CD4-positive, CD25-positive, alpha-beta regulatory T cell (primary cell): Measurements from ENCODE around the gene DOP1B. TPM values are rescaled to one million over a fixed set of nuclear protein-coding genes. Genes with fewer than 3 reads are reported as not detected.
"Not testable (repeated sequence)": the region's sequence is repeated elsewhere in the genome, so short reads cannot be mapped to it uniquely, and the experiment has no call there.

Experiments used
- ATAC-seq, 2 donors: fragments of 150-1000 bp; cut with Tn5 transposase; one replicate each; pipeline ENCODE4 v1.10.0; 2021; ENCODE audit warnings: low read depth in 2 of 2, moderate number of reproducible peaks in 2 of 2, moderate library complexity in 1 of 2
- DNase-seq, 3 donors: peaks; one replicate each; pipeline versions ENCODE4 v3.0.0 to v3.0.0-alpha.2; 2012 to 2022; ENCODE audit warnings: mixed read lengths in 1 of 3
- H3K27ac ChIP-seq: one replicate; pipeline ENCODE4 v1.7.0; 2013; ENCODE audit warnings: mild to moderate bottlenecking, low read length; ENCODE audit not compliant: insufficient read depth, poor library complexity, severe bottlenecking
- H3K27me3 ChIP-seq: one replicate; pipeline ENCODE4 v1.7.0; 2013; ENCODE audit warnings: low read length; ENCODE audit not compliant: control insufficient read depth, insufficient read depth
- H3K36me3 ChIP-seq: one replicate; pipeline ENCODE4 v1.7.0; 2013; ENCODE audit warnings: mild to moderate bottlenecking, low read length, moderate library complexity; ENCODE audit not compliant: control insufficient read depth, insufficient read depth
- H3K4me1 ChIP-seq: 2 replicates; pipeline ENCODE4 v1.7.0; 2013; ENCODE audit warnings: mild to moderate bottlenecking, low read length; ENCODE audit not compliant: insufficient read depth, control insufficient read depth, poor library complexity, severe bottlenecking
- H3K4me3 ChIP-seq: one replicate; pipeline ENCODE4 v1.7.0; 2013; ENCODE audit warnings: low read depth, mild to moderate bottlenecking, low read length, moderate library complexity
- H3K9me3 ChIP-seq, 2 experiments: 1 replicate in 1 of 2; 2 replicates in 1 of 2; pipeline ENCODE4 v1.7.0; 2013; ENCODE audit warnings: low read length in 2 of 2, mild to moderate bottlenecking in 1 of 2, moderate library complexity in 1 of 2; ENCODE audit not compliant: control insufficient read depth in 2 of 2
- H3K27ac Mint-ChIP-seq, 3 donors: one replicate each; pipeline ENCODE4 v1.8.0; 2020 to 2022; ENCODE audit warnings: mild to moderate bottlenecking in 3 of 3, mixed read lengths in 3 of 3, moderate library complexity in 2 of 3
- H3K27me3 Mint-ChIP-seq: one replicate; pipeline ENCODE4 v1.8.0; 2022; ENCODE audit warnings: mild to moderate bottlenecking, mixed read lengths
- H3K36me3 Mint-ChIP-seq: one replicate; pipeline ENCODE4 v1.8.0; 2020; ENCODE audit warnings: mixed read lengths
- H3K4me1 Mint-ChIP-seq, 4 donors: one replicate each; pipeline ENCODE4 v1.8.0; 2020 to 2022; ENCODE audit warnings: mixed read lengths in 4 of 4, mild to moderate bottlenecking in 1 of 4
- H3K4me3 Mint-ChIP-seq, 4 donors: one replicate each; pipeline ENCODE4 v1.8.0; 2020 to 2022; ENCODE audit warnings: mild to moderate bottlenecking in 4 of 4, mixed read lengths in 4 of 4, moderate library complexity in 3 of 4
- H3K9me3 Mint-ChIP-seq, 7 donors: one replicate each; pipeline ENCODE4 v1.8.0; 2020 to 2022; ENCODE audit warnings: mixed read lengths in 7 of 7, mild to moderate bottlenecking in 3 of 7, moderate library complexity in 2 of 7
- polyA plus RNA-seq, 4 donors: library from polyadenylated mRNA; unstranded; fragments of 300-500 nt; fragmentation: Illumina TruSeq; gene quantifications; one replicate each; pipeline ENCODE4 v1.2.3, GENCODE V29; 2021
- total RNA-seq: library from RNA; stranded (reverse); gene quantifications from one replicate; pipeline ENCODE4 v1.2.3, GENCODE V29; 2022

The DOP1B gene
- total and polyA plus RNA-seq, 5 donors from 2014 or later: 3.5 to 34.6 (median 7.5) TPM

DNA sequence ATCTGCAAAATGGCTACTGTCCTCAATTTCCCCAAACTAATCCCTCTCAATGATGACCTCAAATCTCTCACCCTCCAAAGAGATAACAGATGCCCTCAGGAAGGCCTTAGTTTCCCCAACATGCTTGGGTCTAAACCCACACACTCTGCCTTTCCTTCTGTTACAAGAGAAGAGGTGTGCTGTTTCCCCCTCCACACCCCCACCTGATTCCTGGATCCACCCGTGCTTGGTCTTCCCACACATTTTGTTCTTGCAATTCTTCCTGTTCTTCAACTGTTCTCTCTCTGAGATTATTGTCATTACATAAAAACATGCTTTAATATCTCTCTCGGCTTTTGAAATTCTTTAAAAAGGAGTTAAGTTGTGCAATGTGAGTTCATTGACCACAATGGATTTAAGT is 27.4 kb upstream of the DOP1B start:
- Mint-ChIP-seq H3K4me3 (peak overlapping the region; percentile 57 to 88 (median 74)), H3K9me3 (no peaks in the 10 kb centered on the region), H3K36me3 (peaks cover 3% of the 10 kb centered on the region), H3K4me1 (peaks cover 7 to 31% (median 24%) of the 10 kb centered on the region in 4 donors), H3K27ac (peak overlapping the region in 2 of 3 donors; percentile 11 to 83), H3K27me3 (peaks cover 17% of the 10 kb centered on the region)
- Histone ChIP-seq H3K27ac (no peak overlapping the region), H3K36me3 (no peaks in the 10 kb centered on the region), H3K4me3 (no peak overlapping the region), H3K9me3 (no peaks in the 10 kb centered on the region), H3K27me3 (no peaks in the 10 kb centered on the region), H3K4me1 (peaks cover 6% of the 10 kb centered on the region)
- DNase-seq (no peak), ATAC-seq (no peak)

GRCh38 chr21:36130414-36130762 is 26.2 kb upstream of the DOP1B start:
- peak overlapping the region; percentile 79 to 83 (median 80) for H3K27ac Mint-ChIP-seq
- H3K36me3 ChIP-seq, H3K27me3 ChIP-seq, H3K9me3 Mint-ChIP-seq, ATAC-seq, H3K9me3 ChIP-seq, H3K27ac ChIP-seq, H3K36me3 Mint-ChIP-seq, DNase-seq: not testable (repeated sequence)
- H3K4me1 Mint-ChIP-seq: peaks cover 11 to 34% (median 26%) of the 10 kb centered on the region in 4 donors
- peak overlapping the region; percentile 88 to 94 (median 92) for H3K4me3 Mint-ChIP-seq
- peaks cover 19% of the 10 kb centered on the region for H3K27me3 Mint-ChIP-seq
- H3K4me1 ChIP-seq: peaks cover 13% of the 10 kb centered on the region
- peak overlapping the region; percentile 30 for H3K4me3 ChIP-seq

GRCh38 chr21:36130839-36131238 is 25.8 kb upstream of the DOP1B start:
- H3K27ac ChIP-seq, H3K9me3 Mint-ChIP-seq, DNase-seq, H3K36me3 Mint-ChIP-seq, H3K36me3 ChIP-seq, H3K9me3 ChIP-seq, ATAC-seq, H3K27me3 ChIP-seq: not testable (repeated sequence)
- peaks cover 9 to 32% (median 23%) of the 10 kb centered on the region in 4 donors for H3K4me1 Mint-ChIP-seq
- H3K4me1 ChIP-seq: peaks cover 14% of the 10 kb centered on the region
- H3K4me3 ChIP-seq: peak overlapping the region; percentile 30
- peaks cover 19% of the 10 kb centered on the region for H3K27me3 Mint-ChIP-seq
- H3K4me3 Mint-ChIP-seq: peak overlapping the region; percentile 88 to 94 (median 92)
- peak overlapping the region in 1 of 3 donors; percentile 83 for H3K27ac Mint-ChIP-seq

DNA sequence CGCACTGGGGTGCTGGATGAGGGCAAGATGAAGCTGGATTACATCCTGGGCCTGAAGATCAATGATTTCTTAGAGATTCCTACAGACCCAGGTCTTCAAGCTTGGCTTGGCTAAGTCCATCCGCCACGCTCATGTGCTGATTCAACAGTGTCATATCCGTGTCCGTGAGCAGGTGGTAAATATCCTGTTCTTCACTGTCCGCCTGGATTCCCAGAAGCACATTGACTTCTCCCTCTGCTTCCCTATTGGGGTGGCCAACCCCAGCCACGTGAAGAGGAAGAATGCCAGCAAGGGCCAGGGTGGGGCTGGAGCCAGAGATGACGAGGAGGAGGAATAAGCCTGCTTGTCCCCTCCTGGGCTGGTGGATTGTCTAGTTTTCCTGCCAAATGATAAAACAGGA is 23.9 kb upstream of the DOP1B start:
- Histone ChIP-seq H3K4me3 (no peak overlapping the region), H3K4me1 (peaks cover 21% of the 10 kb centered on the region), H3K9me3 (no peaks in the 10 kb centered on the region), H3K27me3 (no peaks in the 10 kb centered on the region), H3K27ac (no peak overlapping the region), H3K36me3 (no peaks in the 10 kb centered on the region)
- ATAC-seq (no peak), DNase-seq (no peak)
- Mint-ChIP-seq H3K4me1 (peaks cover 12 to 36% (median 22%) of the 10 kb centered on the region in 4 donors), H3K36me3 (peaks cover 3% of the 10 kb centered on the region), H3K4me3 (peak overlapping the region in 2 of 4 donors; percentile 48 to 91), H3K27me3 (peaks cover 19% of the 10 kb centered on the region), H3K9me3 (no peaks in the 10 kb centered on the region), H3K27ac (no peak overlapping the region)

- peaks cover 15% of the 10 kb centered on the region for H3K27me3 Mint-ChIP-seq
- ATAC-seq (peak; percentile 21 to 27), DNase-seq (peak in 2 of 3 donors; percentile 29 to 66)
- Histone ChIP-seq H3K36me3 (no peaks in the 10 kb centered on the region), H3K9me3 (no peaks in the 10 kb centered on the region), H3K27me3 (no peaks in the 10 kb centered on the region), H3K27ac (peak within 1 kb of the TSS; percentile 49), H3K4me1 (peaks cover 21% of the 10 kb centered on the region), H3K4me3 (peak within 1 kb of the TSS; percentile 89)
- H3K9me3 Mint-ChIP-seq: no peaks in the 10 kb centered on the region
- peaks cover 3% of the 10 kb centered on the region for H3K36me3 Mint-ChIP-seq
- H3K4me3 Mint-ChIP-seq: peak within 1 kb of the TSS; percentile 91 to 97 (median 93)
- H3K4me1 Mint-ChIP-seq: peaks cover 12 to 26% (median 17%) of the 10 kb centered on the region in 4 donors
- peak within 1 kb of the TSS; percentile 90 to 93 (median 91) for H3K27ac Mint-ChIP-seq
Observed at GRCh38 chr21:36134803-36135390, 21.7 kb upstream of the DOP1B start, which contains the start of gene CBR3. Gene CBR3, plus strand, starts transcription at chr21:36135079. Its CDS starts 114 bp downstream, at chr21:36135193.

GRCh38 chr21:36135391-36136102 is 21.1 kb upstream of the DOP1B start:
- no peaks in the 10 kb centered on the region for H3K27me3 ChIP-seq
- H3K36me3 ChIP-seq: no peaks in the 10 kb centered on the region
- DNase-seq: peak; percentile 26 to 82 (median 38)
- Mint-ChIP-seq H3K4me3 (peak overlapping the region; percentile 91 to 97 (median 93)), H3K27me3 (peaks cover 10% of the 10 kb centered on the region), H3K27ac (peak overlapping the region; percentile 90 to 93 (median 91)), H3K9me3 (no peaks in the 10 kb centered on the region), H3K36me3 (peaks cover 3% of the 10 kb centered on the region), H3K4me1 (peaks cover 12 to 22% (median 14%) of the 10 kb centered on the region in 4 donors)
- no peaks in the 10 kb centered on the region for H3K9me3 ChIP-seq
- ATAC-seq: peak; percentile 77 to 80
- peak overlapping the region; percentile 89 for H3K4me3 ChIP-seq
- peaks cover 20% of the 10 kb centered on the region for H3K4me1 ChIP-seq
- H3K27ac ChIP-seq: peak overlapping the region; percentile 49

DNA sequence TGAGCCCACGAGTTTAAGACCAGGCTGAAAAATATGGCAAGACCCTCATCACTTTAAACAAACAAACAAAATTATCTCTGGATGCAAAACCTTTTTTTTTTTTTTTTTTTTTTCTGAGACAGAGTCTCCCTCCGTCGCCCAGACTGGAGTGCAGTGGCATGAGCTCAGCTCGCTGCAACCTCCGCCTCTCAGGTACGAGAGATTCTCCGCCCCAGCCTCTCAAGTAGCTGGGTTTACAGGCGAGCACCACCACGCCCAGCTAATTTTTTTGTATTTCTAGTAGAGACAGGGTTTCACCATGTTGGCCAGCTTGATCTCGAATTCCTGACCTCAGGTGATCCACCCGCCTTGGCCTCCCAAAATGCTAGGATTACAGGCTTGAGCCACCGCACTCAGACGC is 16.8 kb upstream of the DOP1B start:
- peaks cover 5 to 24% (median 20%) of the 10 kb centered on the region in 4 donors for H3K4me1 Mint-ChIP-seq
- H3K27ac ChIP-seq, H3K27me3 ChIP-seq, ATAC-seq, H3K9me3 ChIP-seq, H3K27ac Mint-ChIP-seq, H3K36me3 Mint-ChIP-seq, DNase-seq, H3K27me3 Mint-ChIP-seq, H3K9me3 Mint-ChIP-seq, H3K4me3 Mint-ChIP-seq, H3K36me3 ChIP-seq, H3K4me3 ChIP-seq: not testable (repeated sequence)
- peaks cover 17% of the 10 kb centered on the region for H3K4me1 ChIP-seq
